Neutrophil (primary cell): ENCODE measurements around the gene ATF6.

ENCODE experiments used
- H3K27ac ChIP-seq: fragments of 200-600 bp; sonication (generic); 2 replicates; pipeline ENCODE4 v1.5.1; 2016; ENCODE audit warnings: mild to moderate bottlenecking, moderate library complexity
- H3K27me3 ChIP-seq: fragments of 200-600 bp; sonication (generic); 2 replicates; pipeline ENCODE4 v1.6.0; 2016; ENCODE audit warnings: mild to moderate bottlenecking
- H3K36me3 ChIP-seq: fragments of 200-600 bp; sonication (generic); 2 replicates; pipeline ENCODE4 v1.5.1; 2017
- H3K4me1 ChIP-seq, 2 experiments: fragments of 200-600 bp in 1 of 2; sonication (generic) in 1 of 2; 1 replicate in 1 of 2; 2 replicates in 1 of 2; pipeline versions ENCODE4 v1.5.1 to v1.6.1; 2013 to 2016; ENCODE audit warnings: low read depth in 1 of 2, low read length in 1 of 2, mild to moderate bottlenecking in 1 of 2, moderate library complexity in 1 of 2; ENCODE audit not compliant: control insufficient read depth in 1 of 2, insufficient read depth in 1 of 2
- H3K4me3 ChIP-seq, 2 experiments: fragments of 200-600 bp in 1 of 2; sonication (generic) in 1 of 2; 1 replicate in 1 of 2; 2 replicates in 1 of 2; pipeline ENCODE4 v1.5.1; 2013 to 2016; ENCODE audit warnings: low read depth in 1 of 2, low read length in 1 of 2, mild to moderate bottlenecking in 1 of 2, moderate library complexity in 1 of 2
- H3K9me3 ChIP-seq: fragments of 200-600 bp; sonication (generic); 2 replicates; pipeline ENCODE4 v1.5.1; 2016
- CTCF ChIP-seq: fragments of 200-600 bp; sonication (generic); IDR thresholded peaks from 2 replicates; pipeline ENCODE4 v1.5.1; 2016; ENCODE audit warnings: antibody characterized with exemption

Gene ATF6

GRCh38 chr1:162011337-162012012 lies 245.4 kb downstream of the ATF6 start:
- H3K36me3 ChIP-seq: no peaks in the 10 kb centered on the region
- H3K4me1 ChIP-seq: no peaks in the 10 kb centered on the region
- TF ChIP-seq CTCF: no peak
- peaks cover 16% of the 10 kb centered on the region for H3K27me3 ChIP-seq
- no peak overlapping the region for H3K27ac ChIP-seq
- H3K9me3 ChIP-seq: no peaks in the 10 kb centered on the region
- no peak overlapping the region for H3K4me3 ChIP-seq

GRCh38 chr1:162013289-162013688 lies 247.2 kb downstream of the ATF6 start:
- Histone ChIP-seq H3K4me1 (no peaks in the 10 kb centered on the region), H3K27me3 (peaks cover 16% of the 10 kb centered on the region), H3K9me3 (no peaks in the 10 kb centered on the region), H3K27ac (no peak overlapping the region), H3K4me3 (no peak overlapping the region), H3K36me3 (no peaks in the 10 kb centered on the region)
- TF ChIP-seq CTCF: no peak
